HG02571 (cell line): ENCODE measurements around the gene FAM177B.
A peak's percentile ranks its signal among the peaks of the same experiment; 100 is the strongest.

Experiments used
- ATAC-seq: cut with Tn5 transposase; IDR thresholded peaks from one replicate; pipeline ENCODE4 v1.9.1; 2021; ENCODE audit warnings: mild to moderate bottlenecking, moderate library complexity; ENCODE audit not compliant: unreplicated experiment

FAM177B gene

DNA sequence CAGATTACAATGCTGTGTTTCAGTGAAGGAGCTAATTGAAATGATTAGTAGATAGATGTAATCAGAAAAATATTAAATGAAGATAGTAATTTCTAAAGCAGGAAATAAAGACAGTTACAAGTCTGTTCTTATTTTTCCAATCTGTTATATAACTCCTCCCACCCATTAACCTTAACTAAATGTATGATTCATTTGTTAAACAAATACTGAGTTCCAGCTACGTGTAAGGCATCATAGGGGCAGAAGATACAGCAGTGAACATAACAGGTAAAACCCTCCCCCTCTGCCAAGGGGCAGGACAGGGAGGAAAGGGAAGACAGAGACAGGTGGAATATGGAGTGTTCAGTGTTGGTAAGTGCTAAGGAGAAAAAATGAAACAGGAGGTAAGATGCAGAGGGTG is at the start of gene FAM177B:
FAM177B (plus strand) TSS at position 231 of the 400 bp plus-strand sequence. CDS start 9,344 bp downstream, outside the sequence.
- no peak for ATAC-seq

GRCh38 chr1:222691016-222691415 is 46.0 kb upstream of the FAM177B start:
- ATAC-seq = no peak

GRCh38 chr1:222694927-222695326 is 42.1 kb upstream of the FAM177B start:
- no peak for ATAC-seq

DNA sequence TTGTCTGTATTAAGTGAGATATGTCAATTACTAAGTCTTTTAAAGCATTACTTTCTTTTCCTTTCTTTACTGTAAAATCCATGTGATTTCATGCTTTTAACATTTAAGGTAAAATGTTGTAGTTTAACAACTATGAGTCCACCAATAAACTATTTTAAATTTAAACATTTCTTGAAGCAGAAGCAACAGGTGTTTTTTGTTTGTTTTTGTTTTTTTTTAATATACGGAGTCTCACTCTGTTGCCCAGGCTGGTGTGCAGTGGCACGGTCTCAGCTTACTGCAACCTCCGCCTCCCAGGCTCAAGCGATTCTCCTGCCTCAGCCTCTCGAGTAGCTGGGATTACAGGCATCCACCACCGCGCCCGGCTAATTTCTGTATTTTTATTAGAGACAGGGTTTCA is 40.3 kb upstream of the FAM177B start:
- no peak for ATAC-seq

GRCh38 chr1:222697203-222697602 is 39.8 kb upstream of the FAM177B start:
- no peak for ATAC-seq

- no peak for ATAC-seq
Observed at GRCh38 chr1:222697826-222698225, 39.2 kb upstream of the FAM177B start.

- ATAC-seq = no peak
Observed at GRCh38 chr1:222702210-222702609, 34.8 kb upstream of the FAM177B start.

- no peak for ATAC-seq
Observed at GRCh38 chr1:222704260-222704659, 32.7 kb upstream of the FAM177B start.

- ATAC-seq = no peak
Observed at GRCh38 chr1:222706815-222707214, 30.2 kb upstream of the FAM177B start.

DNA sequence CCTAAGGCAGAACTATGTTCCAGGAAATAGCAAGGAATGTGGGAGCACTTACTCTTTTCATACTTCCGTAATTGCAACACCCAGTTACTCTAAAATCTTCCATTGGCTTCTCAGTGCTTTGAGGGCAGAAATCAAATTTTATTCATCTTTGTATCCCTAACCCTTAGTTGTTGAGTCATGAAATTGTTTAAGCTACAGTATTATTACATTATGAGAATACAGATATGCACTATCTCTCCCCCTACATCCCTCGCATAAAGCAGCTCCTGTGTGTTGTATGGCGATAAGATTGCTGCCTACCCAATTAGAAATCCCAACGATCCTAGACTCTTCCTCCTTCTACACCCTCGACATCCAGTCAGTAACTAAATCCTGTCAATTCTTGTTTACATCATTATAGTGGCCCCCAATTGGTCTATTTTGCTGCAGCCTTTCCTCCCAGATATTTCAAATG is 27.3 kb upstream of the FAM177B start:
- no peak for ATAC-seq

DNA sequence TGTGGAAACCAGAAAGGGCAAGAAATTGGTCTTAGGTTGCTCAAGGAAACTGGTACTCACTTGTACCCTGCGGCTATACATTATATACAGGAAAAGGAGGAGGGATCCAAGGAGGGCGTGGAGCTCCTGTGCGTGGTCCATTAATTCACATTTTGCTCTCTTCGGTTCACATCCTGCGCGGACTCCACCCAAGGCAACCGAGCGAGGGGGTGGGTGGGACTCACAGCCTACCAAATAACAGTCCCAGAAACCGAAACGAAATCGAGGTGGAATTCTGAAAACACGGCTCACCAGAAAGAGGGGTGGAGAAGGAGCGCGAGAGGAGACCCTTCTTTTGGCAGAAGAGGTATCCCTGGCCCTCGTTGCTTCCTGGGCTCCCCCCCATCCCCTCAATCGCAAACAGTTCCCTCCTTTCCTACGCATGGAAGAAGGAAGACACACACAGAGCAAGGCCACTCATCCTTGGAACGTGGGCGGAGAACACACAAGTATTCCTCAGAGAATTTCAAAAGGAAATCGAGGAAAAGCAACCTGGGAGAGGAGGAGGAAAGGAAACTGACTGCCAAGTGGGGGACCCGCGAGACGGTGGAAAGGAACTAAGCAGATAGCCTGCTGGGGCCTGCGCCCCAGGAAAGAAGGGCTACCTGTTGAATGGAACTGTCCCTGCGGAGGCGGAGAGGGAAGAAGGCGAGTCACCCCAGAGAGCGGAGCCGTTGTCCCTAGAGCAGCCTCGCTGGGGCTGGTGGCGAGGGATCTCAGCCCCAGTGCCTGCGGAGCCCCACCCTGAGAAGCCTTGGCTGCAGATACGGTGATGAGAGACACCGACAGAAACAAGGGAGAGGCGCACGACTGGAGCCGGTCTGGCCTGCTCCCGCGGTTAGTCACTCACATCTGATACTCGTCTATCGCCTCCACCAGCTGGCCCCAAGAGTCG is 25.4 kb upstream of the FAM177B start:
- peak; percentile 30 for ATAC-seq

- peak; percentile 84 for ATAC-seq
Observed at GRCh38 chr1:222712253-222713090, 24.5 kb upstream of the FAM177B start, which contains the start of the genes AIDA and BROX. Gene AIDA (minus strand): TSS chr1:222712491. CDS start chr1:222712317, 174 bp downstream. Gene BROX (plus strand): TSS chr1:222712564. CDS start chr1:222715700, 3,136 bp downstream.

- ATAC-seq = peak; percentile 65
Observed at GRCh38 chr1:222713091-222713961, 23.7 kb upstream of the FAM177B start.

DNA sequence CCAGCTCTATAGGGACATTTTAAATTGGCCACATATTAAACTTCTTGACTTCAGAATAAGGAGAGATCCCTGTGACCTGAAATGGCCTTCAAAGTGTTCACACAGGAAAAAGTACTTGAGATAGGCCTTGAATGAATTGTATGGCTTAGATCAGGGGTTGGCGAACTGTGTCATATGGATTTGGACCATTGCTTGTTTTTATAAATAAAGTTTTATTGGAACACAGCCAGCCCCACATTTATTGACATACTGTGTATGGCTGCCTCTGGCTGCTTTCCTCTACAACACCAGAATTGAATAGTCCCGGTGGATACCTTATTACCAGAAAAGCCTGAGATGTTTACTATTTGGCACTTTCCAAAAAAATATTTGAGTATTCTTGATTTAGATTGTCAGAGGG is 20.6 kb upstream of the FAM177B start:
- ATAC-seq = no peak

- ATAC-seq = no peak
Observed at GRCh38 chr1:222728746-222729145, 8.3 kb upstream of the FAM177B start.

- no peak for ATAC-seq
Observed at GRCh38 chr1:222730866-222731265, 6.1 kb upstream of the FAM177B start.

DNA sequence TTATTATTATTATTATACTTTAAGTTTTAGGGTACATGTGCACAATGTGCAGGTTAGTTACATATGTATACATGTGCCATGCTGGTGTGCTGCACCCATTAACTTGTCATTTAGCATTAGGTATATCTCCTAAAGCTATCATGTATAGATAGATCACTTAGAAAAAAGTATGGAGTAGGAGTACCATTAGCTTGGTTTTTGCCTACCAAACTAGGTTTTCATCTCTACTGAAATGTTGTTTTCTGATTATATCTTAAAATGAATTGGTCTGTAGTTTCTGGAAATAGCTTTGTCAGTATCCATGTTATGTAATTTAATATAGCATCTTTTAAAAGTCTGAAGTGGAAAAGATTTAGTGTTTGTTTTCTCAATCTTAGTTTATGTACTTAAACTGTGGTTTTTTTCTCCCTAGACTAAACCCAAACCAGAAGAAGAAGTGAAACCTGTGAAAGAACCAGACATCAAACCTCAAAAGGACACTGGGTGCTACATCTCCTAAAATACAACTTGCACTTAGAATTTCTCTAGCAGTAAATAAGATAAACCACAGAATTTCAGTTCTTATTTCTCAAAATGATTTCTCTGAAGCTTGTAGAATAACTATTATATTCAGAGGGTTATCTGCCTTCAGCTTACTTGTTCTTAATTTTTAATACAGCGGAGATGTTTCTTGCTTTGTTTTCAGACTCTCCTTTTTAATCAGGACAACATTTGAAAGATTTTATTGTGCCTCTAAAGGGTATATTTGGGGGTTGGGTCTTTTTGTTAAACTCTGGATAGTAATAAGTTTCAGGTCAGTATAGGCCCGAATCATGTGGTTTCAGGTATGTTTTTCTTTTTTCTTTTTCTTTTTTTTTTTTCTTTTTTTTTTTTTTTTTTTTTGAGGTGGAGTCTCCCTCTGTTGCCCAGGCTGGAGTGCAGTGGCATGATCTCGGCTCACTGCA is 4.5 kb upstream of the FAM177B start:
- peak; percentile 99 for ATAC-seq

GRCh38 chr1:222734740-222735139 is 2.3 kb upstream of the FAM177B start:
- no peak for ATAC-seq

GRCh38 chr1:222736470-222736869 is 532 bp upstream of the FAM177B start:
- no peak for ATAC-seq
